Right lobe of liver (tissue), 4 donors: ENCODE results near the gene ARHGEF18.

Experiments
- POLR2A ChIP-seq: fragments of 450-650 bp; IDR thresholded peaks from one replicate; pipeline ENCODE4 v1.6.1; 2017; ENCODE audit warnings: antibody characterized with exemption, mild to moderate bottlenecking
- TF ChIP-seq, protein P1 (sequence below), 4 donors: fragments of 200-600 bp in 3 of 4; fragments of 450-650 bp in 1 of 4; IDR thresholded peaks; one replicate each; pipeline versions ENCODE4 v1.5.1 to v1.8.0; 2016 to 2022; ENCODE audit warnings: antibody characterized with exemption in 4 of 4, mild to moderate bottlenecking in 2 of 4
- donor health status: DM: no; HTN: no; CAD: no.
- donor health status: DM: no; HTN: no; CAD: no.
- donor health status: DM: no; HTN: yes; CAD: no.

DNA sequence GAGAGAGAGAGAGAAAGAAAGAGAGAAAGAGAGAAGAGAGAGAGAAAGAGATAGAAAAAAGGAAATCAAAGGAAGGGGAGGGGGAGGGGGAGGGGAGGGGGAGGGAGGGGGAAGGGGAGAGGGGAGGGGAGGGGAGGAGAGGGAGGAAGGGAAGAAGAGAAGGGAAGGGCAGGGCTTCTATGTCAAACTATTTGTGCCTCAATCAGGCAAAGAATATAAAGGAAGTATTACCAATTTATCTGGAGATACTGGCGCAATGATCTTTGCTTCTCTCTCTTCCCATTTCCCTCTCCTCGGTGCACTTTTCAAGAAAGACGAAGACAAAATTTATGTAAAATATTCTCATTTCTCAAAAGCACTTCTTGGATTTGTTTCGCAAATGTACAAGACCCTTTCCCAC lies 45.3 kb upstream of the ARHGEF18 start:
- TF ChIP-seq, protein P1, sequence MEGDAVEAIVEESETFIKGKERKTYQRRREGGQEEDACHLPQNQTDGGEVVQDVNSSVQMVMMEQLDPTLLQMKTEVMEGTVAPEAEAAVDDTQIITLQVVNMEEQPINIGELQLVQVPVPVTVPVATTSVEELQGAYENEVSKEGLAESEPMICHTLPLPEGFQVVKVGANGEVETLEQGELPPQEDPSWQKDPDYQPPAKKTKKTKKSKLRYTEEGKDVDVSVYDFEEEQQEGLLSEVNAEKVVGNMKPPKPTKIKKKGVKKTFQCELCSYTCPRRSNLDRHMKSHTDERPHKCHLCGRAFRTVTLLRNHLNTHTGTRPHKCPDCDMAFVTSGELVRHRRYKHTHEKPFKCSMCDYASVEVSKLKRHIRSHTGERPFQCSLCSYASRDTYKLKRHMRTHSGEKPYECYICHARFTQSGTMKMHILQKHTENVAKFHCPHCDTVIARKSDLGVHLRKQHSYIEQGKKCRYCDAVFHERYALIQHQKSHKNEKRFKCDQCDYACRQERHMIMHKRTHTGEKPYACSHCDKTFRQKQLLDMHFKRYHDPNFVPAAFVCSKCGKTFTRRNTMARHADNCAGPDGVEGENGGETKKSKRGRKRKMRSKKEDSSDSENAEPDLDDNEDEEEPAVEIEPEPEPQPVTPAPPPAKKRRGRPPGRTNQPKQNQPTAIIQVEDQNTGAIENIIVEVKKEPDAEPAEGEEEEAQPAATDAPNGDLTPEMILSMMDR (IDR thresholded peaks at IDR 0.05): no peak
- no peak for TF ChIP-seq POLR2A
